ENCODE results near the gene LRRC10.

DNA sequence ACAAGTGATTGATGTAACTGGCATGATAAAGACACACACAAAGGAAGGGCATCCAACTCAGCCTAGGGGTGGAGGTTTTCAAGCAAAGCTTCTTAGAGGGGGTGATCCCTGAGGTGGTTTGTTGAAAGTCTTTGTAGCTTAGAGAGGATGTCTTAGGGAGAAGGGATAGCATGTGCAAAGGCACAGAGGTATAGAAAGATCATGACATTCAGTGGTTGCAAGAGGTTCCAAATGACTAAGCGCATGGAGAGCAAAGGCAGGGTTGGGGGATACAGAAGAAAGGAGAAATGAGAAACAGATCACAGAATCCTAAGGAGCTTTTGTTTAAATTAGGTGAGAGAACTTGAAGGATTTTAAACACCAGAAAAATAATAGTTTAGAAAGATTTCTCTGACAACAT, 30.6 kb downstream of the LRRC10 start:
- TF ChIP-seq, protein P1, sequence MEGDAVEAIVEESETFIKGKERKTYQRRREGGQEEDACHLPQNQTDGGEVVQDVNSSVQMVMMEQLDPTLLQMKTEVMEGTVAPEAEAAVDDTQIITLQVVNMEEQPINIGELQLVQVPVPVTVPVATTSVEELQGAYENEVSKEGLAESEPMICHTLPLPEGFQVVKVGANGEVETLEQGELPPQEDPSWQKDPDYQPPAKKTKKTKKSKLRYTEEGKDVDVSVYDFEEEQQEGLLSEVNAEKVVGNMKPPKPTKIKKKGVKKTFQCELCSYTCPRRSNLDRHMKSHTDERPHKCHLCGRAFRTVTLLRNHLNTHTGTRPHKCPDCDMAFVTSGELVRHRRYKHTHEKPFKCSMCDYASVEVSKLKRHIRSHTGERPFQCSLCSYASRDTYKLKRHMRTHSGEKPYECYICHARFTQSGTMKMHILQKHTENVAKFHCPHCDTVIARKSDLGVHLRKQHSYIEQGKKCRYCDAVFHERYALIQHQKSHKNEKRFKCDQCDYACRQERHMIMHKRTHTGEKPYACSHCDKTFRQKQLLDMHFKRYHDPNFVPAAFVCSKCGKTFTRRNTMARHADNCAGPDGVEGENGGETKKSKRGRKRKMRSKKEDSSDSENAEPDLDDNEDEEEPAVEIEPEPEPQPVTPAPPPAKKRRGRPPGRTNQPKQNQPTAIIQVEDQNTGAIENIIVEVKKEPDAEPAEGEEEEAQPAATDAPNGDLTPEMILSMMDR (IDR thresholded peaks at IDR 0.05), result no peak
- no peak for TF ChIP-seq POLR2A (IDR thresholded peaks at IDR 0.05)
